HepG2 (cell line): Measurements from ENCODE around the gene ZBED5. TPM values are rescaled to one million over a fixed set of nuclear protein-coding genes. Genes with fewer than 3 reads are reported as not detected.

Source experiments
- CSRNP1 ChIP-seq: sonication (generic); formaldehyde crosslinking; IDR thresholded peaks from 2 replicates; pipeline ENCODE4 v1.8.1; 2023; ENCODE audit warnings: mild to moderate bottlenecking, missing genetic modification reagents
- HBP1 ChIP-seq: IDR thresholded peaks from 2 replicates; pipeline ENCODE4 v1.6.1; 2016; ENCODE audit warnings: low read depth, control low read depth
- HNF1B ChIP-seq: sonication (generic); formaldehyde crosslinking; IDR thresholded peaks from 2 replicates; pipeline ENCODE4 v1.5.1; 2020; ENCODE audit warnings: mild to moderate bottlenecking, moderate library complexity, missing genetic modification reagents
- HOXA5 ChIP-seq: sonication (generic); formaldehyde crosslinking; IDR thresholded peaks from 2 replicates; pipeline ENCODE4 v1.4.0; 2020; ENCODE audit warnings: missing genetic modification reagents
- KLF15 ChIP-seq: sonication (generic); formaldehyde crosslinking; IDR thresholded peaks from 2 replicates; pipeline ENCODE4 v1.8.1; 2023; ENCODE audit warnings: borderline replicate concordance, mild to moderate bottlenecking, inconsistent platforms, missing genetic modification reagents, mixed read lengths
- MEIS1 ChIP-seq: sonication (generic); formaldehyde crosslinking; IDR thresholded peaks from 2 replicates; pipeline ENCODE4 v1.9.0; 2021; ENCODE audit warnings: mild to moderate bottlenecking, missing genetic modification reagents, moderate library complexity, borderline replicate concordance
- NR2C2 ChIP-seq: sonication (generic); formaldehyde crosslinking; IDR thresholded peaks from 2 replicates; pipeline ENCODE4 v1.4.0; 2020; ENCODE audit warnings: missing genetic modification reagents, mild to moderate bottlenecking, moderate library complexity, borderline replicate concordance
- NR2F1 ChIP-seq, 2 experiments: fragments of 450-650 bp in 1 of 2; formaldehyde crosslinking in 1 of 2; IDR thresholded peaks; 2 replicates each; pipeline versions ENCODE4 v1.5.0 to v1.6.1; 2016 to 2020; ENCODE audit warnings: mild to moderate bottlenecking in 1 of 2, missing compliant biosample characterization in 1 of 2, missing genetic modification reagents in 1 of 2, moderate library complexity in 1 of 2
- PHB2 ChIP-seq: fragments of 450-650 bp; IDR thresholded peaks from 2 replicates; pipeline ENCODE4 v1.6.1; 2018; ENCODE audit not compliant: partially characterized antibody
- RFXAP ChIP-seq: sonication (generic); formaldehyde crosslinking; IDR thresholded peaks from 2 replicates; pipeline ENCODE4 v1.4.0; 2020; ENCODE audit warnings: missing genetic modification reagents, borderline replicate concordance
- THAP11 ChIP-seq: IDR thresholded peaks from 2 replicates; pipeline ENCODE4 v1.6.1; 2016; ENCODE audit warnings: missing biosample characterization, missing genetic modification reagents
- TP53 ChIP-seq: sonication (generic); formaldehyde crosslinking; conservative IDR thresholded peaks from 2 replicates; pipeline ENCODE4 v1.4.0; 2020; ENCODE audit warnings: missing genetic modification reagents
- TRAFD1 ChIP-seq: sonication (generic); formaldehyde crosslinking; IDR thresholded peaks from 2 replicates; pipeline ENCODE4 v1.5.1; 2020; ENCODE audit warnings: missing genetic modification reagents, mild to moderate bottlenecking, borderline replicate concordance
- ZBTB33 ChIP-seq: sonication (generic); formaldehyde crosslinking; IDR thresholded peaks from 2 replicates; pipeline ENCODE4 v1.4.0; 2020; ENCODE audit warnings: missing genetic modification reagents
- ZEB1 ChIP-seq: IDR thresholded peaks from 2 replicates; pipeline ENCODE4 v1.6.1; 2012; ENCODE audit warnings: mild to moderate bottlenecking, low read depth, inconsistent platforms; ENCODE audit not compliant: insufficient replicate concordance
- ZFYVE20 ChIP-seq: sonication (generic); formaldehyde crosslinking; IDR thresholded peaks from 2 replicates; pipeline ENCODE4 v1.8.0; 2023; ENCODE audit warnings: low read depth, mild to moderate bottlenecking, moderate library complexity, missing genetic modification reagents, borderline replicate concordance
- ZKSCAN1 ChIP-seq: fragments of 150-350 bp; IDR thresholded peaks from 2 replicates; pipeline ENCODE4 v1.6.1; 2014; ENCODE audit warnings: low read length
- ZNF530 ChIP-seq: sonication (generic); formaldehyde crosslinking; IDR thresholded peaks from 2 replicates; pipeline ENCODE4 v1.5.0; 2020; ENCODE audit warnings: low read depth, mild to moderate bottlenecking, missing genetic modification reagents
- ZNF790 ChIP-seq: sonication (generic); formaldehyde crosslinking; IDR thresholded peaks from 2 replicates; pipeline ENCODE4 v1.8.0; 2022; ENCODE audit warnings: missing genetic modification reagents, mild to moderate bottlenecking, borderline replicate concordance
- polyA plus RNA-seq, 8 experiments: library from polyadenylated mRNA; depleted of rRNA in 3 of 8; stranded (reverse) in 7 of 8; unstranded in 1 of 8; fragments of >200 nt; fragmentation: Illumina TruSeq in 4 of 8; extraction: Trizol in 4 of 8; gene quantifications; 2 replicates each; pipeline versions ENCODE4 v1.2.1 to v1.2.3, GENCODE V29; 2011 to 2016; ENCODE audit warnings: low read depth in 4 of 8, missing spikeins in 1 of 8, mixed read lengths in 1 of 8; ENCODE audit not compliant: insufficient read depth in 1 of 8
- total RNA-seq, 5 experiments: library from RNA; depleted of rRNA; stranded (reverse); fragments of >200 nt; fragmentation: Illumina TruSeq; extraction: Trizol; gene quantifications; 2 replicates each; pipeline ENCODE4 v1.2.3, GENCODE V29; 2016; ENCODE audit warnings: low read depth in 1 of 5

ZBED5 gene
- total and polyA plus RNA-seq, 2 of the 13 experiments (the other 11 are each of a cell fraction or from before 2014, with no cell fraction given) = 18.2 to 38.6 TPM

GRCh38 chr11:10807493-10808234, 50.2 kb downstream of the ZBED5 start (continued):
- TF ChIP-seq ZFYVE20 = no peak
- no peak for TF ChIP-seq KLF15
- TF ChIP-seq ZEB1 = no peak
- no peak for TF ChIP-seq THAP11 (CRISPR knock-in tag)
- no peak for TF ChIP-seq TRAFD1 (CRISPR knock-in tag)
- TF ChIP-seq HNF1B (CRISPR knock-in tag) = no peak
- TF ChIP-seq HOXA5 (CRISPR knock-in tag) = no peak
- no peak for TF ChIP-seq MEIS1
- TF ChIP-seq ZKSCAN1 = no peak
- 0 out of 2 replicates have a peak, but pooled peaks have one; percentile 20 for TF ChIP-seq HBP1 (CRISPR knock-in tag)
- no peak for TF ChIP-seq ZBTB33 (CRISPR knock-in tag)
- no peak for TF ChIP-seq NR2C2 (CRISPR knock-in tag)
- no peak for TF ChIP-seq NR2F1 (CRISPR knock-in tag; IDR thresholded peaks at IDR 0.05)
- TF ChIP-seq CSRNP1 = no peak
- no peak for TF ChIP-seq TP53 (CRISPR knock-in tag)
- no peak for TF ChIP-seq PHB2
- TF ChIP-seq ZNF790 (CRISPR knock-in tag) = no peak
- TF ChIP-seq RFXAP (CRISPR knock-in tag) = no peak
- no peak for TF ChIP-seq ZNF530 (CRISPR knock-in tag)
